ENCODE data around the gene APBB2.

GRCh38 chr4:41079881-41080560 lies 134.3 kb downstream of the APBB2 start:
- no peak for TF ChIP-seq POLR2A (IDR thresholded peaks at IDR 0.05)
- TF ChIP-seq, protein P1, sequence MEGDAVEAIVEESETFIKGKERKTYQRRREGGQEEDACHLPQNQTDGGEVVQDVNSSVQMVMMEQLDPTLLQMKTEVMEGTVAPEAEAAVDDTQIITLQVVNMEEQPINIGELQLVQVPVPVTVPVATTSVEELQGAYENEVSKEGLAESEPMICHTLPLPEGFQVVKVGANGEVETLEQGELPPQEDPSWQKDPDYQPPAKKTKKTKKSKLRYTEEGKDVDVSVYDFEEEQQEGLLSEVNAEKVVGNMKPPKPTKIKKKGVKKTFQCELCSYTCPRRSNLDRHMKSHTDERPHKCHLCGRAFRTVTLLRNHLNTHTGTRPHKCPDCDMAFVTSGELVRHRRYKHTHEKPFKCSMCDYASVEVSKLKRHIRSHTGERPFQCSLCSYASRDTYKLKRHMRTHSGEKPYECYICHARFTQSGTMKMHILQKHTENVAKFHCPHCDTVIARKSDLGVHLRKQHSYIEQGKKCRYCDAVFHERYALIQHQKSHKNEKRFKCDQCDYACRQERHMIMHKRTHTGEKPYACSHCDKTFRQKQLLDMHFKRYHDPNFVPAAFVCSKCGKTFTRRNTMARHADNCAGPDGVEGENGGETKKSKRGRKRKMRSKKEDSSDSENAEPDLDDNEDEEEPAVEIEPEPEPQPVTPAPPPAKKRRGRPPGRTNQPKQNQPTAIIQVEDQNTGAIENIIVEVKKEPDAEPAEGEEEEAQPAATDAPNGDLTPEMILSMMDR (IDR thresholded peaks at IDR 0.05), result no peak
